ENCODE measurements around the gene FOSB. TPM values are rescaled to one million over a fixed set of nuclear protein-coding genes. Genes with fewer than 3 reads are reported as not detected.

Gene FOSB
- total and polyA plus RNA-seq, 4 donors, result 0.18 to 1.3 (median 0.40) TPM

GRCh38 chr19:45476304-45476703, 8.5 kb downstream of the FOSB start:
- H3K4me1 ChIP-seq (ENCODE audit: control insufficient read depth in 4 of 4, insufficient read depth in 4 of 4, low read length in 3 of 4), result peaks cover 0 to 15% (median 8%) of the 10 kb centered on the region in 4 donors
- no peaks in the 10 kb centered on the region for H3K9me3 ChIP-seq (ENCODE audit: control insufficient read depth in 4 of 4, low read length in 3 of 4)
- WGBS, result 44% methylated on average over 5 of the region's 5 CpGs
- H3K27ac ChIP-seq (ENCODE audit: low read depth in 1 of 2, low read length in 2 of 2), result no peak overlapping the region
- H3K36me3 ChIP-seq (ENCODE audit: control insufficient read depth in 4 of 4, insufficient read depth in 3 of 4, low read depth in 1 of 4, low read length in 3 of 4), result no peaks in the 10 kb centered on the region
- peaks cover 0 to 3% (median under 1%) of the 10 kb centered on the region in 4 donors for H3K27me3 ChIP-seq (ENCODE audit: control insufficient read depth in 4 of 4, insufficient read depth in 4 of 4, low read length in 3 of 4)
- DNase-seq (ENCODE audit: low spot score), result no peak
- H3K4me3 ChIP-seq (ENCODE audit: low read depth in 1 of 3, low read length in 3 of 3), result no peak overlapping the region
- H3K9ac ChIP-seq (ENCODE audit: low read depth in 1 of 2, low read length in 2 of 2), result no peak overlapping the region
- no peak for TF ChIP-seq SP1 (IDR thresholded peaks at IDR 0.05)
- TF ChIP-seq GABPA (IDR thresholded peaks at IDR 0.05 in 1 of 2, conservative IDR thresholded peaks at IDR 0.05 in 1 of 2), result no peak
- no peak for TF ChIP-seq FOXA1 (IDR thresholded peaks at IDR 0.05)
- TF ChIP-seq HNF4A (conservative IDR thresholded peaks at IDR 0.05), result no peak
- no peak for TF ChIP-seq FOXA2 (IDR thresholded peaks at IDR 0.05)
- no peak for TF ChIP-seq NR2F2 (IDR thresholded peaks at IDR 0.05)
- no peak for TF ChIP-seq CTCF (IDR thresholded peaks at IDR 0.05; ENCODE audit: low read depth, low read length, missing input control)
- no peak for TF ChIP-seq RAD21 (IDR thresholded peaks at IDR 0.05)
- TF ChIP-seq REST (IDR thresholded peaks at IDR 0.05), result no peak
- TF ChIP-seq RXRA (IDR thresholded peaks at IDR 0.05), result no peak
- no peak for TF ChIP-seq TAF1 (conservative IDR thresholded peaks at IDR 0.05)

GRCh38 chr19:45477186-45477585, 9.4 kb downstream of the FOSB start:
- H3K9ac ChIP-seq (ENCODE audit: low read depth in 1 of 2, low read length in 2 of 2), result no peak overlapping the region
- no peaks in the 10 kb centered on the region for H3K36me3 ChIP-seq (ENCODE audit: control insufficient read depth in 4 of 4, insufficient read depth in 3 of 4, low read depth in 1 of 4, low read length in 3 of 4)
- no peak for TF ChIP-seq MAX (IDR thresholded peaks at IDR 0.05)
- no peak for TF ChIP-seq RAD21 (IDR thresholded peaks at IDR 0.05)
- TF ChIP-seq NR2F2 (IDR thresholded peaks at IDR 0.05), result no peak
- TF ChIP-seq ZBTB33 (IDR thresholded peaks at IDR 0.05), result no peak
- no peak for TF ChIP-seq TAF1 (conservative IDR thresholded peaks at IDR 0.05)
- TF ChIP-seq RXRA (IDR thresholded peaks at IDR 0.05), result no peak
- no peak for TF ChIP-seq FOXA2 (IDR thresholded peaks at IDR 0.05)
- no peak for TF ChIP-seq FOXA1 (IDR thresholded peaks at IDR 0.05)
- no peak for TF ChIP-seq YY1 (IDR thresholded peaks at IDR 0.05)
- no peak for TF ChIP-seq HNF4A (conservative IDR thresholded peaks at IDR 0.05)
- TF ChIP-seq CTCF (IDR thresholded peaks at IDR 0.05; ENCODE audit: low read depth, low read length, missing input control), result no peak
- no peak for TF ChIP-seq HNF4G (IDR thresholded peaks at IDR 0.05)
- no peak for TF ChIP-seq REST (IDR thresholded peaks at IDR 0.05)
- TF ChIP-seq EGR1 (IDR thresholded peaks at IDR 0.05; ENCODE audit: low read depth in 2 of 2), result no peak
- no peak for TF ChIP-seq ATF3 (IDR thresholded peaks at IDR 0.05)
- no peak for TF ChIP-seq GABPA (IDR thresholded peaks at IDR 0.05 in 1 of 2, conservative IDR thresholded peaks at IDR 0.05 in 1 of 2)
- no peak for TF ChIP-seq SP1 (IDR thresholded peaks at IDR 0.05)
- TF ChIP-seq JUND (IDR thresholded peaks at IDR 0.05), result no peak
- no peak for DNase-seq (ENCODE audit: low spot score)
- WGBS, result 46% methylated on average over 5 of the region's 5 CpGs
- H3K4me3 ChIP-seq (ENCODE audit: low read depth in 1 of 3, low read length in 3 of 3), result no peak overlapping the region
- H3K4me1 ChIP-seq (ENCODE audit: control insufficient read depth in 4 of 4, insufficient read depth in 4 of 4, low read length in 3 of 4), result peaks cover 0 to 12% (median 6%) of the 10 kb centered on the region in 4 donors
- H3K9me3 ChIP-seq (ENCODE audit: control insufficient read depth in 4 of 4, low read length in 3 of 4), result no peaks in the 10 kb centered on the region
- no peak overlapping the region for H3K27ac ChIP-seq (ENCODE audit: low read depth in 1 of 2, low read length in 2 of 2)
- H3K27me3 ChIP-seq (ENCODE audit: control insufficient read depth in 4 of 4, insufficient read depth in 4 of 4, low read length in 3 of 4), result peaks cover 0 to 3% (median 0%) of the 10 kb centered on the region in 4 donors

Measured in liver (tissue), 9 donors.